ENCODE measurements around the gene ADCY2.

DNA sequence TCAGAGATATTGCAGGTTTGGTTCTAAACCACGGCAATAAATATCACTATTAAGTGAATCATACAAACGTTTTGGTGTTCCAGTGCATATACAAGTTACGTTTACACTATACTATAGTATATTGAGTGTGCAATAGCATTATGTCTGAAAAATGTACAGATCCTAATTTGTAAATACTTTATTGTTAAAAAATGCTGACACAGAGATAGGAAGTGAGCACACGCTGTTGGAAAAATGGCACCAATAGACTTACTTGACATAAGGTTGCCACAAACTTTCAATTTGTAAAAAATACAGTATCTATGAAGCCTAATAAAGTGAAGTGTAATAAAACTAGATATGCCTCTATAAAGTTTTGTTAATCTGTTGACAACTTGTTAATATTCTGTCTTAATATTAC lies 439.0 kb downstream of the ADCY2 start:
- TF ChIP-seq, protein P1, sequence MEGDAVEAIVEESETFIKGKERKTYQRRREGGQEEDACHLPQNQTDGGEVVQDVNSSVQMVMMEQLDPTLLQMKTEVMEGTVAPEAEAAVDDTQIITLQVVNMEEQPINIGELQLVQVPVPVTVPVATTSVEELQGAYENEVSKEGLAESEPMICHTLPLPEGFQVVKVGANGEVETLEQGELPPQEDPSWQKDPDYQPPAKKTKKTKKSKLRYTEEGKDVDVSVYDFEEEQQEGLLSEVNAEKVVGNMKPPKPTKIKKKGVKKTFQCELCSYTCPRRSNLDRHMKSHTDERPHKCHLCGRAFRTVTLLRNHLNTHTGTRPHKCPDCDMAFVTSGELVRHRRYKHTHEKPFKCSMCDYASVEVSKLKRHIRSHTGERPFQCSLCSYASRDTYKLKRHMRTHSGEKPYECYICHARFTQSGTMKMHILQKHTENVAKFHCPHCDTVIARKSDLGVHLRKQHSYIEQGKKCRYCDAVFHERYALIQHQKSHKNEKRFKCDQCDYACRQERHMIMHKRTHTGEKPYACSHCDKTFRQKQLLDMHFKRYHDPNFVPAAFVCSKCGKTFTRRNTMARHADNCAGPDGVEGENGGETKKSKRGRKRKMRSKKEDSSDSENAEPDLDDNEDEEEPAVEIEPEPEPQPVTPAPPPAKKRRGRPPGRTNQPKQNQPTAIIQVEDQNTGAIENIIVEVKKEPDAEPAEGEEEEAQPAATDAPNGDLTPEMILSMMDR (IDR thresholded peaks at IDR 0.05): no peak
- no peak for TF ChIP-seq POLR2A (IDR thresholded peaks at IDR 0.05)

Measured in heart left ventricle (tissue), 13 donors.